HTR-8/SVneo (cell line): ENCODE measurements around the gene FEN1.

Source experiments
- DNase-seq: peaks from one replicate; pipeline ENCODE4 v3.0.0; 2011; ENCODE audit warnings: low spot score, mixed read lengths; ENCODE audit not compliant: insufficient read length
- FAIRE-seq: peaks from 2 replicates; lab custom pipeline; 2011; peaks lifted over from hg19 to GRCh38; lab: Jason Lieb, UNC

FEN1 gene

GRCh38 chr11:61774411-61774810 lies 18.3 kb upstream of the FEN1 start:
- DNase-seq: no peak
- FAIRE-seq: no peak

- DNase-seq (no peak), FAIRE-seq (no peak)
These were observed 17.6 kb upstream of the FEN1 start for GRCh38 chr11:61775106-61775505.

DNA sequence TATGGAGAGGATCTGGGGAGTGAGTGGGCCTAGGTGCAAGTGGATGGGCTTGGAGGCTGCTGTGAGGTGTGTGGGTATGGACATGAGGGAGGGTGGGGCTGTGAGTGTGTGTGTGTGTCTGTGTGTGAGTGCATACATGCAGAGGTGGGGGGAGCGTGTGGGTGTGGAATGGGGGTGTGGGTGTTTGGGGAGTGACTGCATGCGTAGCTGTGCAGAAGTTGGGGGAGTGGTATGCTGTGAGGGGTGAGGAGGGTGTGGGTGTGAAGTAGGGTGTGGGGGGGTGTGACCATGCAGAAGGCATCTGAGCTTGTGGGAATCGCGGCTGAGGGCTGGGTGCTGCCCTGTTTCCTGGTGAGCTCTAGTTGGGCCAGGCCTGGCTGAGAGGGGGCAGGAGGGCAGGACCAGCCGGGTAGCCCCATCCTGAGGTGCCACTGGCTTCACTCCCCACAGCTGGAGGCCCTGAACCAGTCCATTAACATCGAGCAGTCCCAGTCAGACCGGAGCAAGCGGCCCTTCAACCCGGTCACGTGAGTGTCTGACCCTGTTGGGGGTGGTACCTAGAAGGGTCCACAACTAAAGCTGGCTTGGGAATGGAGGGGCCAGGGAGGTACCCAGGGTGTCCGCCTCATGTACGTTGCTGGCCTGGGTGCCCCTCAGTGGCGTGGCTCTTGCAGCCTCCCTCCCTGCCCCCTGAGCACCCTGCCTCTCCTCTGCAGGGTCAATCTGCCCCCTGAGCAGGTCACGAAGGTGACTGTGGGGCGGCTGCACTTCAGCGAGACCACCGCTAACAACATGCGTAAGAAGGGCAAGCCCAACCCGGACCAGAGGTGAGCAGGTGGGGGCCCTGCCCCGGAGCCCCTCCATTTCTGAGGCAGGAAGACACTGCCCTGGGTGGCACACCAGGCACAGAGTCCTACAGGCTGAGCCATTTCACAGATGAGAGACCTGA lies 16.8 kb upstream of the FEN1 start:
- FAIRE-seq (no peak), DNase-seq (no peak)

DNA sequence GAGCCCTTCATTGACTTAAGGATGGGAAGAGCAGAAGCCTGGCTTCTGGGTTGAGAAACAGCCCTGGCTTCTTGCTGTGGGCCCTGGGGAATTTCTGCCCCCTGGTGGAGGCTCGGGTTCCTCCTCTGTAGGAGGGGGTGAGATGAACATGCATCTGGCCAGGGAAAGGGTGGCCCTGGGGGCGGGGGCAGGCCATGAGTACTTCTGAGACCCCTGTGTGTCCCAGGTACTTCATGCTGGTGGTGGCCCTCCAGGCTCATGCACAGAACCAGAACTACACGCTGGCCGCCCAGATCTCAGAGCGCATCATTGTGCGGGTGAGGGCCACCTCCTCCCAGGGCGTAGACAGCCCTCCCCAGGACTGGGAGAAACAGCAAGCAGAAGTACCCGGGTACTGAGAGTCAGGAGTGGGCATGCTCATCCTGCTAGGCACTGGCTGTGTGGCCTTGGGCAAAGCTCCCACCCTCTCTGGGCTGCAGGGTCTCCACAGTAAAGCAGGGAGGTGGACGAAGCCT lies 16.1 kb upstream of the FEN1 start:
- DNase-seq (peak; percentile 48), FAIRE-seq (no peak)

- no peak for FAIRE-seq
- no peak for DNase-seq
These were observed 15.2 kb upstream of the FEN1 start for GRCh38 chr11:61777234-61778090.

GRCh38 chr11:61778357-61778886 lies 14.3 kb upstream of the FEN1 start:
- FAIRE-seq: no peak

GRCh38 chr11:61778920-61779650 lies 13.6 kb upstream of the FEN1 start:
- no peak for FAIRE-seq
- no peak for DNase-seq

More at GRCh38 chr11:61778357-61778886, 14.3 kb upstream of the FEN1 start:
- DNase-seq: no peak

DNA sequence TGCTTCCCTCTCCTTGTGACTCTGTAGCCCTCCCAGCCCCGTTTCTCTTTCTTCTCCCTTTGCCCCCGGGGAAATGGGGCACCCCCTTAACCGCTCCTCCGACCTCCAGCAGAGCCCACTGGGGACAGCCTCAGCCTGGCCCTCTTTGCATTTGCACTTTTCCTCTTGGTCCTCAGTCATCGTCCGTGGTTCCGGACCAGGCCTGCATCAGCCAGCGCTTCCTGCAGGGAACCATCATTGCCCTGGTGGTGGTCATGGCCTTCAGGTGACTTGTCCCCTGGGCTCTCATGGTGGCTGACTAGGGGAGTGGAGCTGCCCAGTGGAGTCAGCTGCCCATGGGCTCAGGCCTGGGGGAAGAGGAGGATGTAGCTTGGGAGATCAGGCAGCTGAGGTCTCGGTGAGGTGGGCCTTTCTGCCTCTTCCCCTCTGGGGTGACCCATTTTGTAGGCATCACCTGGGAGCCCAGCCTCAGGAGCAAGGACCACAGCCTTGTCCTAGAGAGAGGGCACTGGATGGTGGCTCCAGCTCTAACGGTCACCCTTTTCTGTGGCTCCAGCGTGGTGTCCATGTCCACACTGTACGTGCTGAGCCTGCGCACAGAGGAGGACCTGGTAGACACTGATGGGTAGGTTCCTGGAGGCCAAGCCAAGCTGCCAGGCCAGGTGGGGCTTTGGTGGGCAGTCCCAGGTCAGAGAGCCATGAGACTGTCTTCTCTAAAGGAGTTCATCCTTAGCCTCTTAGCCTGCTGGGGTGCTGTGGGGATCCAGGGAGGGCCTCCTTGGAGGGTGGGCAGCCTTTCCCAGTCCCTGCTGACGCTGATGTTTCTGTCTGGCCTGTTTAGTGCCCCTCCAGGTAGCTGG lies 12.8 kb upstream of the FEN1 start:
- no peak for FAIRE-seq
- DNase-seq: no peak

DNA sequence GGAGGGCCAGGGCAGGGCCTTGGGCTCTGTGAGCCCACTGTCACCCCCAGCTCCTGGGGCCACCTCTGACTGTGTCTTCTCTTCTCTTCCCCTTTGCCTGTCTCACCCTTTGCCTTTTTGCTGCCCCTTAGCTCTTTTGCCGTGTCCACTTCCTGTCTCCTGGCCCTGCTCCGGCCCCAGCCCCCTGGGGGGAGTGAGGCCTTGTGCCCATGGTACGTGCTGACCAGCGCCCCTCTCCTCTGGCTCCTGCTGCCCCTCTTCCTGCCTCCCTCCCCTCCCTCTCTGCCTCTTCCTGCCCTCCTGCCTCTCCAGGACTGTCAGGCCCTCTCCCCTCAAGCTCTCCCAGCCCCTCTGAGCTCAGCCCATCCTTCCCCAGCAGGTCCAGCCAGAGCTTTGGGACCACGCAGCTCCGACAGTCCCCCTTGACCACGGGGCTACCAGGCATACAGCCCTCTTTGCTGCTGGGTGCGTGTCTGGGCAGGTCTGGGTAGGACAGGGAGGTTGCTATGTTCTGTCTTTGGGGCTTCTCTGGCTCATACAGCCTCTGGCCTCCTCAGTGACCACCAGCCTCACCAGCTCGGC lies 12.0 kb upstream of the FEN1 start:
- no peak for FAIRE-seq
- DNase-seq: no peak

DNA sequence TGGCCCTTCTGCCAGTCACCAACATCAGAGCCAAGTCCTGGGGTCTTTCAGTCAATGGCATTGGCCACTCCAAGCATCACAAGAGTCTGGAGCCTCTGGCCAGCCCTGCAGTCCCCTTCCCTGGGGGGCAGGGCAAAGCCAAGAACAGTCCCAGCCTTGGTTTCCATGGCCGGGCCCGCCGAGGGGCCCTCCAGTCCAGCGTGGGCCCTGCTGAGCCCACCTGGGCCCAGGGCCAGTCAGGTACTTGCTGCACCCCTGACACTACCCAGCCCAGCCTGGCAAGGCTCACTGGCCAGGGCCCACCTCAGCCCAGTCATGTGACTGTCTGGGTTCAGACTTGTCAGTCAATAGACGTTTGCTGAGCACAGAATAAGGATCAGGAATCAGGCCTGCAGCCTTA lies 11.1 kb upstream of the FEN1 start:
- no peak for FAIRE-seq
- DNase-seq: no peak

DNA sequence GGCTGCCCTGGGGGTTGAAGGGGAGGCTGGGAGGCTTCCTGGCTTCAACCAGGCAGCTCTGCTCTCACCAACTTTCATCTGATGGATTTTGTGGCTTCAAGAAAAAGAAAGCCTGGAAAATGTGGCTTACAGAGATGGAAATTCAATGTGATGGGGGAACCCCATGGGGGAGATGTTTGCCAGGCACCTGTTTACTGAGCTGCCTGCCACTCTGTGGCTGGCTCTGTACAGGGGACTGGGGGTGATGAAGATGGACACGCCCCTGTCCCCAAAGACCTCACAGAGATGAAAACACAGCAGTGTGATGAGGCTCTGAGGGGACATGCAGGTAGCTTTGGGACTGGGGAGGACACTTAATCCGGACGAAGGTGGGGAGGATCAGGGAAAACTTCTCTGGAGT lies 10.4 kb upstream of the FEN1 start:
- no peak for DNase-seq
- no peak for FAIRE-seq

DNA sequence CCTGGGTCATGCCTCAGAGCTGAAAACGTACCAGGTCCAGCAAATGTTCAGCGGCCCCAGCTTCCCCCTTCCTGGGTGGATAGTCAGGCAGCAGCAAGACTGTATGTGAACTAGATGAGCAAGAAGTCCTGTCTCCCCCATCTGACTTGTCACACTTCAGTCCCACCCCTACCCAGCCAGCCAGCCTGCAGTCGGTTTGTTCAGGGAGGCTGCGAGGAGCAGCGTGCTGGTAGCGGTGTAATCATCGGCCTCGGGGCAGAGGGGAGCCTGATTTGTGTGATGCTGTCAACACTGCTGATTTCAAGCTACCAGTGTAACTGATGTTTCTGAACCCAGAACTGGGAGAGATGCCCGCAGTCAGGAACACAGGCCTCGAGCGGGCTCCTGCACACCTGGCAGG lies 9.9 kb upstream of the FEN1 start:
- FAIRE-seq: no peak

GRCh38 chr11:61783717-61784505 lies 8.8 kb upstream of the FEN1 start:
- DNase-seq: no peak
- FAIRE-seq: no peak

More for the DNA sequence above, 9.9 kb upstream of the FEN1 start:
- DNase-seq: no peak

DNA sequence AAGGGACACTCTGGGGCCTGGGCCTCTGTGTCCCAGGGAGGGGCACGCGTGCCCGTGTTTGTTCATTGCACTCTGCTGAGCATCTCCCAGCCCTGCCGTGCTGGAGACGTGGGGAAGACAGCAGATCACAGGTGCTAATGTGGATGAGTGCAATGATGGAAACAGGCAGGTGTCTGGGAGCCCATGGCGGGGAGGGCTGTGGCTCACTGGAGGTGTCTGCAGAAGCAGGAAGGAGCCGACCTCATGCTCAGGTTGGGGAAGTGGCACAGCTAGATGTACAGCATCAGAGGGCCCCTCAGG lies 8.3 kb upstream of the FEN1 start:
- DNase-seq (no peak), FAIRE-seq (no peak)

DNA sequence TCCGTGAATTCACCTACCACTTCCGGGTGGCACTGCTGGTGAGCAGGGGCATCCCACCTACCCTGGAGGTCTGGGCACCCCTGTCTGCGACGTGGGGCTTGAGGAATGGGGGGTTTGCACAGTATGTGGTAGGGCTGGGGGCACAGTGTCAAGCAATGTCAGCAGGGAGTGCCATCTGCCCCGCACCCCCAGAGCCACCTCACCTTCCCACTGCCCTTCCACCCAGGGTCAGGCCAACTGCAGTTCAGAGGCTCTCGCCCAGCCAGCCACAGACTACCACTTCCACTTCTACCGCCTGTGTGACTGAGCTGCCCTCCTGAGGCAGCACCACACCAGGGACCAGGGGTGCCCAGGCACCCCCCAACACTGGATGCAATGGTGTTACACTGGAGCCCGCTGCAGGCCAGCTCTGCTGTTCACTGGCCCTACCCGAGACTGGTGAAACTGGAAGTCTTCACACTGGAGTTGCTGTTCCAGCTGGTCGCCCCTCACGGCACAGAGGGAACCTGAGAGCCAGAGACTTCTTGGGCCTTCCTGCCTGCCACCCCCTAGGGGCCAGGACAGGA lies 6.8 kb upstream of the FEN1 start:
- FAIRE-seq: no peak
- no peak for DNase-seq

DNA sequence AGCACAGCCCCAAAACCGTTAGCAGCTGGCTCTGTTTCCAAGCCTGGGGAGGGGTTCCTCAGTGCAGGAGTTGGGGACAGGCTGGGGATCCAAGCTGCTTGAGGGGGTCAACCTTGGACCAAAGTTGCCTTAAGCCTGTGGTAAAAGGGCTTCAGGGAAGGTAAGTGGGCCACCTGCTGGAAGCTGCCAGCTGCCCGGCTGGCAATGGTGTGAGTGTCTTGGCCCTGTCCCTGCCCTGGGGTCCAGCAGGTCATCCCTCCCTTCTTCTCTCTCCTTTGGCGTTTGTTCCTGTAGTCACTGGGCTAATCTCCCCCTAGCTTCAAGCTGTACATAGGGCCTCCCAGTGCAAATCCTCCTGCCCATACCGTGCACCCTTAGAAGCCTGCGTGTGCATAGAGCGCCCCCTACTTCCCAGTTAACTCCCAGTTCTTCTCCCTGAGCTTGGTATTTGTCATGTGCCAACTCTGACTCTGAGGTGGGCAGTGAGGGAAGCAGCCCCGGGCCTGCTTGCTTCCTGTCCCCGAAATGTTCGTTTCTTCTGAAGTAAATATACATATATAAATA lies 4.7 kb upstream of the FEN1 start:
- no peak for FAIRE-seq
- DNase-seq: peak; percentile 40

- FAIRE-seq (no peak), DNase-seq (peak; percentile 71)
These were observed 888 bp upstream of the FEN1 start for GRCh38 chr11:61791737-61792309.
